Measurements from ENCODE around the gene ZPR1. TPM values are rescaled to one million over a fixed set of nuclear protein-coding genes. Genes with fewer than 3 reads are reported as not detected.

The ZPR1 gene
- total and polyA plus RNA-seq, 4 donors, result 9.4 to 56.1 (median 18.3) TPM

- TF ChIP-seq, protein P1, sequence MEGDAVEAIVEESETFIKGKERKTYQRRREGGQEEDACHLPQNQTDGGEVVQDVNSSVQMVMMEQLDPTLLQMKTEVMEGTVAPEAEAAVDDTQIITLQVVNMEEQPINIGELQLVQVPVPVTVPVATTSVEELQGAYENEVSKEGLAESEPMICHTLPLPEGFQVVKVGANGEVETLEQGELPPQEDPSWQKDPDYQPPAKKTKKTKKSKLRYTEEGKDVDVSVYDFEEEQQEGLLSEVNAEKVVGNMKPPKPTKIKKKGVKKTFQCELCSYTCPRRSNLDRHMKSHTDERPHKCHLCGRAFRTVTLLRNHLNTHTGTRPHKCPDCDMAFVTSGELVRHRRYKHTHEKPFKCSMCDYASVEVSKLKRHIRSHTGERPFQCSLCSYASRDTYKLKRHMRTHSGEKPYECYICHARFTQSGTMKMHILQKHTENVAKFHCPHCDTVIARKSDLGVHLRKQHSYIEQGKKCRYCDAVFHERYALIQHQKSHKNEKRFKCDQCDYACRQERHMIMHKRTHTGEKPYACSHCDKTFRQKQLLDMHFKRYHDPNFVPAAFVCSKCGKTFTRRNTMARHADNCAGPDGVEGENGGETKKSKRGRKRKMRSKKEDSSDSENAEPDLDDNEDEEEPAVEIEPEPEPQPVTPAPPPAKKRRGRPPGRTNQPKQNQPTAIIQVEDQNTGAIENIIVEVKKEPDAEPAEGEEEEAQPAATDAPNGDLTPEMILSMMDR (IDR thresholded peaks at IDR 0.05; ENCODE audit: low read depth, low read length, missing input control), result no peak
- TF ChIP-seq HNF4A (conservative IDR thresholded peaks at IDR 0.05), result no peak
- TF ChIP-seq GABPA (IDR thresholded peaks at IDR 0.05 in 1 of 2, conservative IDR thresholded peaks at IDR 0.05 in 1 of 2), result no peak
- TF ChIP-seq RAD21 (IDR thresholded peaks at IDR 0.05), result no peak
Observed at GRCh38 chr11:116812109-116812508, 24.3 kb upstream of the ZPR1 start (continued).

- H3K4me3 ChIP-seq (ENCODE audit: low read depth in 1 of 3, low read length in 3 of 3), result no peak overlapping the region
- no peaks in the 10 kb centered on the region for H3K36me3 ChIP-seq (ENCODE audit: control insufficient read depth in 4 of 4, insufficient read depth in 3 of 4, low read depth in 1 of 4, low read length in 3 of 4)
- WGBS, result 87% methylated on average over 3 of the region's 3 CpGs
- no peak overlapping the region for H3K27ac ChIP-seq (ENCODE audit: low read depth in 1 of 2, low read length in 2 of 2)
- H3K9me3 ChIP-seq (ENCODE audit: control insufficient read depth in 4 of 4, low read length in 3 of 4), result no peaks in the 10 kb centered on the region
- no peaks in the 10 kb centered on the region for H3K27me3 ChIP-seq (ENCODE audit: control insufficient read depth in 4 of 4, insufficient read depth in 4 of 4, low read length in 3 of 4)
- TF ChIP-seq SP1 (IDR thresholded peaks at IDR 0.05) (no peak), HNF4G (IDR thresholded peaks at IDR 0.05) (no peak)
- H3K4me1 ChIP-seq (ENCODE audit: control insufficient read depth in 4 of 4, insufficient read depth in 4 of 4, low read length in 3 of 4), result peaks cover 14 to 66% (median 49%) of the 10 kb centered on the region in 4 donors
- no peak for DNase-seq (ENCODE audit: low spot score)
- no peak overlapping the region for H3K9ac ChIP-seq (ENCODE audit: low read depth in 1 of 2, low read length in 2 of 2)
Observed at GRCh38 chr11:116811194-116811593, 23.4 kb upstream of the ZPR1 start.

DNA sequence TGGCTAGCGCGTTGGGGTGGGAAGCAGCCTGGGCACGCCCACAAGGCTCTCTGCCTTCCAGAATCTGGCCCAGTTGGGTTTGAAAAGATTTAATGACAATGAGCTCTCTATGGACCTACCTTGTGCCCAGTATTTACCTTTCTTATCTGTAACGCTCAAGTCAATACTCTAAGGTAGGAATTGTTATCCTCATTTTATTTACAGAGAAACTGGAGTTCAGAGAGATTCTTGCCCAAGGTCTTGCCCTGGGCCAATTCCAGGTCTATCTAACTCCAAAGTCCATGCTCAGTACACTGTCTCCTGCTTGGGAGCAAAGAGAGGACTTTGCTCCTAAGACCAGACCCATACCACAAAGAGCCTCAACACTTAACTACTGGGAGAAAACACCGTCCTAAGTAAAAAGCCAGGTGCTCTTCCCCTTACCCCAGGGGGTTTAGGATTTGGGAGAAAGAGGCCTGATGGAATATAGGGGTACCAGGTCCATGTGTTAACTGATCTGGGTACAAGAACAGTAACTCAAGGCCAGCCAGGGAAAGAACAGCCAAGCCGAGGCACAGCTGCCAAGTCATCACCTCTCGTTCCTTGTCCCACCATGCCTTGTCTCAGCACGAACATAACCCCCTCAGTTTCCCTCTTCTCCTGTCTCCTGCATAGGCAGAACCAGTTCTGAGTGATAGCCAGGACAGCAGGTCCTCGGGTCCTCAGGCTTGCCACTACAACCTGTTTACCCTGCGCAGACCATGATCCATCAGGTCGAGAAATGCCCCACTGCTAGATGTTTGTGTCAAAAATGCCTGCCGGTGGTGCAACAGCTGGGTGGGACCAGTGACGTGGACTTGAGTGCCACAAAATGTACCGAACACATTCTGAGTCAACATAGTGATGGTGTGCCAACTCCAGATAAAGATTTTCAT, 20.7 kb upstream of the ZPR1 start:
- H3K4me1 ChIP-seq (ENCODE audit: control insufficient read depth in 4 of 4, insufficient read depth in 4 of 4, low read length in 3 of 4), result peaks cover 18 to 46% (median 39%) of the 10 kb centered on the region in 4 donors
- peak; percentile 89 to 92 for TF ChIP-seq JUND (IDR thresholded peaks at IDR 0.05)
- peak; percentile 40 for TF ChIP-seq MAX (IDR thresholded peaks at IDR 0.05)
- peak; percentile 52 for TF ChIP-seq ZBTB33 (IDR thresholded peaks at IDR 0.05)
- peak; percentile 96 for TF ChIP-seq SP1 (IDR thresholded peaks at IDR 0.05)
- peak; percentile 24 to 50 for TF ChIP-seq RAD21 (IDR thresholded peaks at IDR 0.05)
- TF ChIP-seq HNF4G (IDR thresholded peaks at IDR 0.05), result peak; percentile 100
- TF ChIP-seq FOXA1 (IDR thresholded peaks at IDR 0.05), result peak; percentile 92
- peak; percentile 97 for TF ChIP-seq NR2F2 (IDR thresholded peaks at IDR 0.05)
- TF ChIP-seq, protein P1 (IDR thresholded peaks at IDR 0.05; ENCODE audit: low read depth, low read length, missing input control), result no peak
- TF ChIP-seq TAF1 (conservative IDR thresholded peaks at IDR 0.05), result peak; percentile 46
- TF ChIP-seq, protein P2, sequence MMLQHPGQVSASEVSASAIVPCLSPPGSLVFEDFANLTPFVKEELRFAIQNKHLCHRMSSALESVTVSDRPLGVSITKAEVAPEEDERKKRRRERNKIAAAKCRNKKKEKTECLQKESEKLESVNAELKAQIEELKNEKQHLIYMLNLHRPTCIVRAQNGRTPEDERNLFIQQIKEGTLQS (IDR thresholded peaks at IDR 0.05), result peak; percentile 67
- no peak for TF ChIP-seq EGR1 (IDR thresholded peaks at IDR 0.05; ENCODE audit: low read depth in 2 of 2)
- peak; percentile 64 for TF ChIP-seq YY1 (IDR thresholded peaks at IDR 0.05)
- TF ChIP-seq, protein P3, sequence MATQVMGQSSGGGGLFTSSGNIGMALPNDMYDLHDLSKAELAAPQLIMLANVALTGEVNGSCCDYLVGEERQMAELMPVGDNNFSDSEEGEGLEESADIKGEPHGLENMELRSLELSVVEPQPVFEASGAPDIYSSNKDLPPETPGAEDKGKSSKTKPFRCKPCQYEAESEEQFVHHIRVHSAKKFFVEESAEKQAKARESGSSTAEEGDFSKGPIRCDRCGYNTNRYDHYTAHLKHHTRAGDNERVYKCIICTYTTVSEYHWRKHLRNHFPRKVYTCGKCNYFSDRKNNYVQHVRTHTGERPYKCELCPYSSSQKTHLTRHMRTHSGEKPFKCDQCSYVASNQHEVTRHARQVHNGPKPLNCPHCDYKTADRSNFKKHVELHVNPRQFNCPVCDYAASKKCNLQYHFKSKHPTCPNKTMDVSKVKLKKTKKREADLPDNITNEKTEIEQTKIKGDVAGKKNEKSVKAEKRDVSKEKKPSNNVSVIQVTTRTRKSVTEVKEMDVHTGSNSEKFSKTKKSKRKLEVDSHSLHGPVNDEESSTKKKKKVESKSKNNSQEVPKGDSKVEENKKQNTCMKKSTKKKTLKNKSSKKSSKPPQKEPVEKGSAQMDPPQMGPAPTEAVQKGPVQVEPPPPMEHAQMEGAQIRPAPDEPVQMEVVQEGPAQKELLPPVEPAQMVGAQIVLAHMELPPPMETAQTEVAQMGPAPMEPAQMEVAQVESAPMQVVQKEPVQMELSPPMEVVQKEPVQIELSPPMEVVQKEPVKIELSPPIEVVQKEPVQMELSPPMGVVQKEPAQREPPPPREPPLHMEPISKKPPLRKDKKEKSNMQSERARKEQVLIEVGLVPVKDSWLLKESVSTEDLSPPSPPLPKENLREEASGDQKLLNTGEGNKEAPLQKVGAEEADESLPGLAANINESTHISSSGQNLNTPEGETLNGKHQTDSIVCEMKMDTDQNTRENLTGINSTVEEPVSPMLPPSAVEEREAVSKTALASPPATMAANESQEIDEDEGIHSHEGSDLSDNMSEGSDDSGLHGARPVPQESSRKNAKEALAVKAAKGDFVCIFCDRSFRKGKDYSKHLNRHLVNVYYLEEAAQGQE (IDR thresholded peaks at IDR 0.05), result peak; percentile 10
- peak; percentile 95 to 100 for TF ChIP-seq HNF4A (conservative IDR thresholded peaks at IDR 0.05)
- TF ChIP-seq RXRA (IDR thresholded peaks at IDR 0.05), result peak; percentile 89 to 97
- TF ChIP-seq FOXA2 (IDR thresholded peaks at IDR 0.05), result peak; percentile 94
- no peak for TF ChIP-seq GABPA (IDR thresholded peaks at IDR 0.05 in 1 of 2, conservative IDR thresholded peaks at IDR 0.05 in 1 of 2)
- DNase-seq (ENCODE audit: low spot score), result no peak
- H3K9me3 ChIP-seq (ENCODE audit: control insufficient read depth in 4 of 4, low read length in 3 of 4), result no peaks in the 10 kb centered on the region
- 29% methylated on average over 14 of the region's 14 CpGs for WGBS
- peak overlapping the region in 2 of 3 donors; percentile 25 to 41 for H3K4me3 ChIP-seq (ENCODE audit: low read depth in 1 of 3, low read length in 3 of 3)
- H3K9ac ChIP-seq (ENCODE audit: low read depth in 1 of 2, low read length in 2 of 2), result peak overlapping the region; percentile 49 to 60
- peak overlapping the region; percentile 92 to 94 for H3K27ac ChIP-seq (ENCODE audit: low read depth in 1 of 2, low read length in 2 of 2)
- H3K27me3 ChIP-seq (ENCODE audit: control insufficient read depth in 4 of 4, insufficient read depth in 4 of 4, low read length in 3 of 4), result no peaks in the 10 kb centered on the region
- H3K36me3 ChIP-seq (ENCODE audit: control insufficient read depth in 4 of 4, insufficient read depth in 3 of 4, low read depth in 1 of 4, low read length in 3 of 4), result no peaks in the 10 kb centered on the region

Measured in liver (tissue), 9 donors.